ENCODE measurements around the gene C3orf62. TPM values are rescaled to one million over a fixed set of nuclear protein-coding genes. Genes with fewer than 3 reads are reported as not detected.

The C3orf62 gene
- total and polyA plus RNA-seq, 2 donors (not counting 1 experiment from before 2014, with no cell fraction given) = 1.3 to 1.5 TPM

GRCh38 chr3:49255112-49255511, 21.9 kb downstream of the C3orf62 start:
- Histone ChIP-seq H3K9ac (ENCODE audit: insufficient read depth, low read length) (no peak overlapping the region), H2AFZ (ENCODE audit: low read length) (no peak overlapping the region), H3K4me2 (ENCODE audit: extremely low read depth, insufficient read depth, low read length) (no peak overlapping the region), H3K4me1 (ENCODE audit: control insufficient read depth, extremely low read depth, insufficient read depth, low read length) (no peaks in the 10 kb centered on the region), H3K36me3 (ENCODE audit: control insufficient read depth, insufficient read depth, low read length) (peaks cover 4% of the 10 kb centered on the region), H3K27me3 (ENCODE audit: control insufficient read depth, insufficient read depth, low read length) (no peaks in the 10 kb centered on the region), H3K27ac (ENCODE audit: insufficient read depth, low read length) (no peak overlapping the region), H4K20me1 (ENCODE audit: control insufficient read depth, extremely low read depth, insufficient read depth, low read length) (no peaks in the 10 kb centered on the region), H3K9me3 (ENCODE audit: control insufficient read depth, insufficient read depth, low read depth, low read length) (no peaks in the 10 kb centered on the region), H3K4me3 (replicated peaks in 1 of 4; ENCODE audit: control extremely low read depth in 1 of 4, insufficient read depth in 1 of 4, low read depth in 3 of 4, low read length in 4 of 4) (no peak overlapping the region), H3K79me2 (ENCODE audit: control insufficient read depth, insufficient read depth, low read length) (no peaks in the 10 kb centered on the region)
- no peak for TF ChIP-seq EZH2 (IDR thresholded peaks at IDR 0.05; ENCODE audit: low read length, missing control alignments)
- TF ChIP-seq, protein P1, sequence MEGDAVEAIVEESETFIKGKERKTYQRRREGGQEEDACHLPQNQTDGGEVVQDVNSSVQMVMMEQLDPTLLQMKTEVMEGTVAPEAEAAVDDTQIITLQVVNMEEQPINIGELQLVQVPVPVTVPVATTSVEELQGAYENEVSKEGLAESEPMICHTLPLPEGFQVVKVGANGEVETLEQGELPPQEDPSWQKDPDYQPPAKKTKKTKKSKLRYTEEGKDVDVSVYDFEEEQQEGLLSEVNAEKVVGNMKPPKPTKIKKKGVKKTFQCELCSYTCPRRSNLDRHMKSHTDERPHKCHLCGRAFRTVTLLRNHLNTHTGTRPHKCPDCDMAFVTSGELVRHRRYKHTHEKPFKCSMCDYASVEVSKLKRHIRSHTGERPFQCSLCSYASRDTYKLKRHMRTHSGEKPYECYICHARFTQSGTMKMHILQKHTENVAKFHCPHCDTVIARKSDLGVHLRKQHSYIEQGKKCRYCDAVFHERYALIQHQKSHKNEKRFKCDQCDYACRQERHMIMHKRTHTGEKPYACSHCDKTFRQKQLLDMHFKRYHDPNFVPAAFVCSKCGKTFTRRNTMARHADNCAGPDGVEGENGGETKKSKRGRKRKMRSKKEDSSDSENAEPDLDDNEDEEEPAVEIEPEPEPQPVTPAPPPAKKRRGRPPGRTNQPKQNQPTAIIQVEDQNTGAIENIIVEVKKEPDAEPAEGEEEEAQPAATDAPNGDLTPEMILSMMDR (conservative IDR thresholded peaks at IDR 0.05 in 1 of 2, IDR thresholded peaks at IDR 0.05 in 1 of 2; ENCODE audit: low read depth in 1 of 2, low read length in 2 of 2) = no peak
- peak in 1 of 2 donors; percentile 23 for DNase-seq (ENCODE audit: low read depth in 2 of 2)

DNA sequence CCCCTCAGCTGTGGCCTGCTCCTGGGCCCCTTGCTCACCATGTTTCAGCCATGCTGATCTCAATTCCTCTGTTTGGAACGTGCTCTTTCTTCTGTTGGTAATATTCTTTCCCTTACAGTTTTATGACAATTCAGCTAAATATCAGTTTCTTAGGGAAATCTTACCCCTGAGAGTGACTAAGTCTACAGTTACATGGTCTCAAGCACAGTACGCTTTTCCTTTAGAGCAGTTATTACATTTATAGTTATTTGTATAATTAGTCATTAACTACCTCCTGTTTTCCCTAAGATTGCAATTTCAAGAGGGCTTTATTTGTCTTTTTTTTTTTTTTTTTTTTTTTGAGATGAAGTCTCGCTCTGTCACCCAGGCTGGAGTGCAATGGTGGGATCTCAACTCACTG, 23.5 kb downstream of the C3orf62 start:
- Histone ChIP-seq H3K27ac (ENCODE audit: insufficient read depth, low read length) (no peak overlapping the region), H4K20me1 (ENCODE audit: control insufficient read depth, extremely low read depth, insufficient read depth, low read length) (no peaks in the 10 kb centered on the region), H3K27me3 (ENCODE audit: control insufficient read depth, insufficient read depth, low read length) (no peaks in the 10 kb centered on the region), H3K4me2 (ENCODE audit: extremely low read depth, insufficient read depth, low read length) (no peak overlapping the region), H3K9me3 (ENCODE audit: control insufficient read depth, insufficient read depth, low read depth, low read length) (no peaks in the 10 kb centered on the region), H2AFZ (ENCODE audit: low read length) (no peak overlapping the region), H3K4me1 (ENCODE audit: control insufficient read depth, extremely low read depth, insufficient read depth, low read length) (no peaks in the 10 kb centered on the region), H3K9ac (ENCODE audit: insufficient read depth, low read length) (no peak overlapping the region), H3K79me2 (ENCODE audit: control insufficient read depth, insufficient read depth, low read length) (no peaks in the 10 kb centered on the region), H3K4me3 (replicated peaks in 1 of 4; ENCODE audit: control extremely low read depth in 1 of 4, insufficient read depth in 1 of 4, low read depth in 3 of 4, low read length in 4 of 4) (no peak overlapping the region), H3K36me3 (ENCODE audit: control insufficient read depth, insufficient read depth, low read length) (peaks cover 4% of the 10 kb centered on the region)
- TF ChIP-seq, protein P1 (conservative IDR thresholded peaks at IDR 0.05 in 1 of 2, IDR thresholded peaks at IDR 0.05 in 1 of 2; ENCODE audit: low read depth in 1 of 2, low read length in 2 of 2) = no peak
- TF ChIP-seq EZH2 (IDR thresholded peaks at IDR 0.05; ENCODE audit: low read length, missing control alignments) = no peak
- no peak for DNase-seq (ENCODE audit: low read depth in 2 of 2)

GRCh38 chr3:49248840-49249227, 28.2 kb downstream of the C3orf62 start:
- Histone ChIP-seq H3K27me3 (ENCODE audit: control insufficient read depth, insufficient read depth, low read length) (no peaks in the 10 kb centered on the region), H3K9ac (ENCODE audit: insufficient read depth, low read length) (no peak overlapping the region), H2AFZ (ENCODE audit: low read length) (no peak overlapping the region), H3K4me1 (ENCODE audit: control insufficient read depth, extremely low read depth, insufficient read depth, low read length) (no peaks in the 10 kb centered on the region), H3K36me3 (ENCODE audit: control insufficient read depth, insufficient read depth, low read length) (peaks cover 2% of the 10 kb centered on the region), H4K20me1 (ENCODE audit: control insufficient read depth, extremely low read depth, insufficient read depth, low read length) (no peaks in the 10 kb centered on the region), H3K4me2 (ENCODE audit: extremely low read depth, insufficient read depth, low read length) (no peak overlapping the region), H3K4me3 (replicated peaks in 1 of 4; ENCODE audit: control extremely low read depth in 1 of 4, insufficient read depth in 1 of 4, low read depth in 3 of 4, low read length in 4 of 4) (no peak overlapping the region), H3K9me3 (ENCODE audit: control insufficient read depth, insufficient read depth, low read depth, low read length) (no peaks in the 10 kb centered on the region), H3K27ac (ENCODE audit: insufficient read depth, low read length) (no peak overlapping the region), H3K79me2 (ENCODE audit: control insufficient read depth, insufficient read depth, low read length) (no peaks in the 10 kb centered on the region)
- no peak for TF ChIP-seq EZH2 (IDR thresholded peaks at IDR 0.05; ENCODE audit: low read length, missing control alignments)
- TF ChIP-seq, protein P1 (conservative IDR thresholded peaks at IDR 0.05 in 1 of 2, IDR thresholded peaks at IDR 0.05 in 1 of 2; ENCODE audit: low read depth in 1 of 2, low read length in 2 of 2) = no peak
- DNase-seq (ENCODE audit: low read depth in 2 of 2) = peak in 1 of 2 donors; percentile 19

Data from fibroblast of lung (primary cell).